Measurements from ENCODE around the gene CADPS. TPM values are rescaled to one million over a fixed set of nuclear protein-coding genes. Genes with fewer than 3 reads are reported as not detected.

The CADPS gene
- polyA plus RNA-seq, 1 experiment: not detected

DNA sequence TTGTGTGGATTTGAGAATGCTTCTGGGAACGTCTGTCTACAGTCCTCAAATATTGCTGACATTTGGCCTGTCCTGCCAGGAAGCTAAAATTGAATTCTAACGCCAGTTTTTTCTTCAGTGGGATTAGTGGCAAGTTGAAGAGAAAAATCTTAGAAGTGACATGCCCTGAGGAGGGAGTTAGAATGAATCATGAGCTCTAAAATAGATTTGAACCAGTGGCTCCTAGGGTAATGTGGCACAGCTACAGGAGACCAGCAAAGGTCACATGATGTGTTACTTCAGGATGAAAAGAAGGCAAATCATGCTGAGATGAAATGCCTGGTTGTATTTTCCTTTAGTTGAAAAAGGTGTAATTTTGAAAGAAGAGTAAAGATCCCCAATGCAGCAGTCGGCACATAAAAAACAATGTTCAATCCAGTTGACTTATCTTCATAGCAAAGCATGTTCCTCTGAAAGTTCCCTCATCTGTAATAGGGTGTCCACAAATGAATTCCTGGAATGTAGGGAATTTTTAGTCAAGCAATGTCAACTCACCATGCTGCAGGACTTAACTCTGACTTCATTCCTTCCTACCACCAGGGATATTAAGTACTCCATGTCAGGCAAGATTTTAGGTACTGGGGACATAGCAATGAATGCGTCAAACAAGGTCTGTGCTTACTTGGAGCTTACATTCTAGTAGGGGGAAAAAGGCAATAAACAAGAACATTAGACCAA is 171.6 kb downstream of the CADPS start:
- H3K4me3 ChIP-seq (ENCODE audit: low read depth, low read length): no peak overlapping the region
- POLR2A ChIA-PET: no interaction called here
- TF ChIP-seq, protein P1, sequence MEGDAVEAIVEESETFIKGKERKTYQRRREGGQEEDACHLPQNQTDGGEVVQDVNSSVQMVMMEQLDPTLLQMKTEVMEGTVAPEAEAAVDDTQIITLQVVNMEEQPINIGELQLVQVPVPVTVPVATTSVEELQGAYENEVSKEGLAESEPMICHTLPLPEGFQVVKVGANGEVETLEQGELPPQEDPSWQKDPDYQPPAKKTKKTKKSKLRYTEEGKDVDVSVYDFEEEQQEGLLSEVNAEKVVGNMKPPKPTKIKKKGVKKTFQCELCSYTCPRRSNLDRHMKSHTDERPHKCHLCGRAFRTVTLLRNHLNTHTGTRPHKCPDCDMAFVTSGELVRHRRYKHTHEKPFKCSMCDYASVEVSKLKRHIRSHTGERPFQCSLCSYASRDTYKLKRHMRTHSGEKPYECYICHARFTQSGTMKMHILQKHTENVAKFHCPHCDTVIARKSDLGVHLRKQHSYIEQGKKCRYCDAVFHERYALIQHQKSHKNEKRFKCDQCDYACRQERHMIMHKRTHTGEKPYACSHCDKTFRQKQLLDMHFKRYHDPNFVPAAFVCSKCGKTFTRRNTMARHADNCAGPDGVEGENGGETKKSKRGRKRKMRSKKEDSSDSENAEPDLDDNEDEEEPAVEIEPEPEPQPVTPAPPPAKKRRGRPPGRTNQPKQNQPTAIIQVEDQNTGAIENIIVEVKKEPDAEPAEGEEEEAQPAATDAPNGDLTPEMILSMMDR (IDR thresholded peaks at IDR 0.05; ENCODE audit: insufficient read depth, low read depth, low read length): no peak
- no peak for DNase-seq (ENCODE audit: low read depth)
- H3K36me3 ChIP-seq (ENCODE audit: control insufficient read depth, insufficient read depth, low read length): no peaks in the 10 kb centered on the region
- CTCF ChIA-PET: no interaction called here
- no peaks in the 10 kb centered on the region for H3K27me3 ChIP-seq (ENCODE audit: control insufficient read depth, insufficient read depth, low read length)

- Histone ChIP-seq H3K36me3 (ENCODE audit: control insufficient read depth, insufficient read depth, low read length) (no peaks in the 10 kb centered on the region), H3K27me3 (ENCODE audit: control insufficient read depth, insufficient read depth, low read length) (no peaks in the 10 kb centered on the region), H3K4me3 (ENCODE audit: low read depth, low read length) (no peak overlapping the region)
- DNase-seq (ENCODE audit: low read depth): no peak
- TF ChIP-seq, protein P1 (IDR thresholded peaks at IDR 0.05; ENCODE audit: insufficient read depth, low read depth, low read length): no peak
- ChIA-PET CTCF (no interaction called here), POLR2A (no interaction called here)
Observed at GRCh38 chr3:62700357-62700756, 174.9 kb downstream of the CADPS start.

- no peak overlapping the region for H3K4me3 ChIP-seq (ENCODE audit: low read depth, low read length)
- ChIA-PET POLR2A (no interaction called here), CTCF (interaction anchor here (0.8 kb wide), 1 partner anchor 9 kb away, joined by 3 read pairs; no protein-coding TSS in a partner anchor)
- H3K27me3 ChIP-seq (ENCODE audit: control insufficient read depth, insufficient read depth, low read length): no peaks in the 10 kb centered on the region
- H3K36me3 ChIP-seq (ENCODE audit: control insufficient read depth, insufficient read depth, low read length): no peaks in the 10 kb centered on the region
- DNase-seq (ENCODE audit: low read depth): no peak
- TF ChIP-seq, protein P1 (IDR thresholded peaks at IDR 0.05; ENCODE audit: insufficient read depth, low read depth, low read length): no peak
Observed at GRCh38 chr3:62699728-62700127, 175.5 kb downstream of the CADPS start.

GRCh38 chr3:62696011-62696410 is 179.2 kb downstream of the CADPS start:
- Histone ChIP-seq H3K36me3 (ENCODE audit: control insufficient read depth, insufficient read depth, low read length) (no peaks in the 10 kb centered on the region), H3K4me3 (ENCODE audit: low read depth, low read length) (no peak overlapping the region), H3K27me3 (ENCODE audit: control insufficient read depth, insufficient read depth, low read length) (no peaks in the 10 kb centered on the region)
- ChIA-PET POLR2A (no interaction called here), CTCF (no interaction called here)
- TF ChIP-seq, protein P1 (IDR thresholded peaks at IDR 0.05; ENCODE audit: insufficient read depth, low read depth, low read length): no peak
- DNase-seq (ENCODE audit: low read depth): no peak

GRCh38 chr3:62688812-62689211 is 186.4 kb downstream of the CADPS start:
- no peaks in the 10 kb centered on the region for H3K36me3 ChIP-seq (ENCODE audit: control insufficient read depth, insufficient read depth, low read length)
- CTCF ChIA-PET: no interaction called here
- POLR2A ChIA-PET: no interaction called here
- no peaks in the 10 kb centered on the region for H3K27me3 ChIP-seq (ENCODE audit: control insufficient read depth, insufficient read depth, low read length)
- H3K4me3 ChIP-seq (ENCODE audit: low read depth, low read length): no peak overlapping the region
- no peak for DNase-seq (ENCODE audit: low read depth)
- TF ChIP-seq, protein P1 (IDR thresholded peaks at IDR 0.05; ENCODE audit: insufficient read depth, low read depth, low read length): no peak
